ENCODE measurements around the gene VSIR. TPM values are rescaled to one million over a fixed set of nuclear protein-coding genes. Genes with fewer than 3 reads are reported as not detected.
A peak's percentile ranks its signal among the peaks of the same experiment; 100 is the strongest.

Gene VSIR
- total and polyA plus RNA-seq, 3 donors from 2014 or later: 26.1 to 54.6 (median 54.4) TPM

DNA sequence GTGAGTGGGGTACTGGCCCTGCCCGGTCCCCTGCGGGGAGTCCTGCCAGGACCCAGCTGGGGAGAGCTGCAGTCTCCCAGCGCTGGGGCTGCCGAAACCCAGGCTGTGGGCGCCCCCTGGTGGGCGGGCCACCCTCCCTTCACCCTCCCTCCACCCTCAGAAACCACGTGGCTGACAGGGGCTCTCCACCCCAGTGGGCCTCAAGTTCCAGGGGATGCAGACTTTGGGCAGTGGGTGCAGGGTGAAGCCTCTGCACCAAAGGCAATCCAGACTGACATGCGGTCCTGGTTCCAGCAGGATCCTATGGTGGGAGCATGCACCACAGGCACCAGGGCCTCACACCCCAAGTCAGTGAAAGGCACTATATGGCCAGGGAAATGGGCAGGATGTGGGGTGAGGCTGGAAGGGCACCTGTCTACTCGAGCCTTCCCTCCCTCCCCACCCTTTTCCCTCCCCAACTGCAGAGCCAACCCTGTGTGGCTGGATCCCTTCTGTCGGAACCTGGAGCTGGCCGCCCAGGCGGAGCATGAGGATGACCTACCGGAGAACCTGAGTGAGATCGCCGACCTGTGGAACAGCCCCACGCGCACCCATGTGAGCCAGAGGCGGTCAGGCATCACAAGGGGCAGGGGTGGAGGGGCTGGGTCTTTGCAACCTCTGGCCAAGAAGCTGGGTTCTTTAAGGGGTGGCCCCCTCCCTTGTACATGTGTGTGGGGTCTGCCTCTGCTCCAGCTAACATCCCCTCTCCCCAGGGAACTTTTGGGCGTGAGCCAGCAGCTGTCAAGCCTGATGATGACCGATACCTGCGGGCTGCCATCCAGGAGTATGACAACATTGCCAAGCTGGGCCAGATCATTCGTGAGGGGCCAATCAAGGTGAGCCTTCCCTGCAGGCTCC is 38.9 kb upstream of the VSIR start:
- Histone ChIP-seq H3K27ac (no peak overlapping the region), H3K4me3 (no peak overlapping the region), H3K9me3 (no peaks in the 10 kb centered on the region), H3K4me1 (no peaks in the 10 kb centered on the region), H3K36me3 (ENCODE audit: low read depth, missing control alignments) (no peaks in the 10 kb centered on the region), H3K27me3 (no peaks in the 10 kb centered on the region)
- TF ChIP-seq, protein P1, sequence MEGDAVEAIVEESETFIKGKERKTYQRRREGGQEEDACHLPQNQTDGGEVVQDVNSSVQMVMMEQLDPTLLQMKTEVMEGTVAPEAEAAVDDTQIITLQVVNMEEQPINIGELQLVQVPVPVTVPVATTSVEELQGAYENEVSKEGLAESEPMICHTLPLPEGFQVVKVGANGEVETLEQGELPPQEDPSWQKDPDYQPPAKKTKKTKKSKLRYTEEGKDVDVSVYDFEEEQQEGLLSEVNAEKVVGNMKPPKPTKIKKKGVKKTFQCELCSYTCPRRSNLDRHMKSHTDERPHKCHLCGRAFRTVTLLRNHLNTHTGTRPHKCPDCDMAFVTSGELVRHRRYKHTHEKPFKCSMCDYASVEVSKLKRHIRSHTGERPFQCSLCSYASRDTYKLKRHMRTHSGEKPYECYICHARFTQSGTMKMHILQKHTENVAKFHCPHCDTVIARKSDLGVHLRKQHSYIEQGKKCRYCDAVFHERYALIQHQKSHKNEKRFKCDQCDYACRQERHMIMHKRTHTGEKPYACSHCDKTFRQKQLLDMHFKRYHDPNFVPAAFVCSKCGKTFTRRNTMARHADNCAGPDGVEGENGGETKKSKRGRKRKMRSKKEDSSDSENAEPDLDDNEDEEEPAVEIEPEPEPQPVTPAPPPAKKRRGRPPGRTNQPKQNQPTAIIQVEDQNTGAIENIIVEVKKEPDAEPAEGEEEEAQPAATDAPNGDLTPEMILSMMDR (IDR thresholded peaks at IDR 0.05): peak; percentile 71 to 74 (median 73)
- no peak for TF ChIP-seq POLR2A (IDR thresholded peaks at IDR 0.05)
- intact Hi-C loops (cut with DNase I; ENCODE audit: low total_unique reads): loop anchor here (10.0 kb wide), 1 partner anchor 417 kb away; the partner anchor contains the start of gene CDH23
- WGBS, 2 donors: 55 to 69% methylated on average over 15 to 21 of the region's 22 CpGs
- peak; percentile 55 for DNase-seq

DNA sequence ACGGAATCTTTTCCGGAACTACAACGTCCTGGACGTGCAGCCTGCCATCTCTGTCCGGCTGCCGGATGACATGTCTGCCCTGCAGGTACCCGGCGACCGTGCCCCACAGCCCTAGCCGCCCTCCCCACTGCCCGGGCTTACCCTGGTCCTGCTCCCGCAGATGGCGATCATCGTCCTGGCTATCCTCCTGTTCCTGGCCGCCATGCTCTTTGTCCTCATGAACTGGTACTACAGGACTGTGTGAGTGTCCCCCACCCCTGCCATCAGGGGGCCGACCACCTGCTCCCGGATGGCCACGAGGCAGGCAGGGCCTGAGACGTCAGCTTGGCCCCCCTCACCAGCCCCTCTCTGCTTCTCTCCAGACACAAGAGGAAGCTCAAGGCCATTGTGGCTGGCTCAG is 38.0 kb upstream of the VSIR start:
- Histone ChIP-seq H3K4me3 (no peak overlapping the region), H3K27me3 (no peaks in the 10 kb centered on the region), H3K27ac (no peak overlapping the region), H3K36me3 (ENCODE audit: low read depth, missing control alignments) (no peaks in the 10 kb centered on the region), H3K4me1 (no peaks in the 10 kb centered on the region), H3K9me3 (no peaks in the 10 kb centered on the region)
- no peak for DNase-seq
- intact Hi-C loops (cut with DNase I; ENCODE audit: low total_unique reads): loop anchor here (10.0 kb wide), 1 partner anchor 417 kb away; the partner anchor contains the start of gene CDH23
- WGBS, 2 donors: 84 to 89% methylated on average over 7 to 19 of the region's 19 CpGs
- TF ChIP-seq POLR2A (IDR thresholded peaks at IDR 0.05): no peak
- TF ChIP-seq, protein P1 (IDR thresholded peaks at IDR 0.05): no peak

DNA sequence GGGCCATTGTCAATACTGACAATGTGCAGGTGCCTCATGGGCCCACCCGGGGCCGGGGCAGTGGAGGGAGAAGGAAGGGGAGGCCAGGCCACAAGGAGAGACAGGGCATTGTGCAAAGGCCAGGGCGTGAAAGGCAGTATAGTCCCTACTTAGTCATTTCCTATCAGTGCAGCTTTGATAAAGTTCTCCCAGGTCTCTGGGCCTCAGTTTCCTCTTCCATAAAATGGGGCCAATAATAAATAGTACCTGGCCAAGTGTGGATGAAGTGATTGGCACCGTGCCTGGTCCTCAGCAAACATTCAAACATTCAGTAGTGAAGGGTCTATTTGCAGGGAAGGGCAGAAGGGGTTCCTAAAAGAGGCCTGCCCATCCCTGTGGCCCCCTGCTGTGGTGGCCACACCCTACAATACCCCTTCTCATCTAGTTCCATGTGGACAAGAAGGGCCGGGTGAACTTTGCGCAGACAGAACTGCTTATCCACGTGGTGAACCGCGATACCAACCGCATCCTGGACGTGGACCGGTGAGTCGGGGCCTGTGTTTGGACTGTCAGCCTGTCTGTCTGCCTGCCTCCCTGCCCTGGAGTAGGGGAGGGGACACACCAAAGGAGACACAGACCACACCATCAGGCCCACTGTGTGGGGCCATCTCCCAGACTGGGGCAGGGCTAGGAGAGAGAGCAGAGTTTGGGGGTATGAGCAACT is 36.9 kb upstream of the VSIR start:
- Histone ChIP-seq H3K4me3 (no peak overlapping the region), H3K9me3 (no peaks in the 10 kb centered on the region), H3K27ac (no peak overlapping the region), H3K4me1 (no peaks in the 10 kb centered on the region), H3K27me3 (no peaks in the 10 kb centered on the region), H3K36me3 (ENCODE audit: low read depth, missing control alignments) (no peaks in the 10 kb centered on the region)
- no peak for TF ChIP-seq POLR2A (IDR thresholded peaks at IDR 0.05)
- TF ChIP-seq, protein P1 (IDR thresholded peaks at IDR 0.05): no peak
- intact Hi-C loops (cut with DNase I; ENCODE audit: low total_unique reads): loop anchor here (10.0 kb wide), 1 partner anchor 415 kb away; the partner anchor contains the start of gene CDH23
- WGBS, 2 donors: 82 to 90% methylated on average over 13 of the region's 13 CpGs
- no peak for DNase-seq

DNA sequence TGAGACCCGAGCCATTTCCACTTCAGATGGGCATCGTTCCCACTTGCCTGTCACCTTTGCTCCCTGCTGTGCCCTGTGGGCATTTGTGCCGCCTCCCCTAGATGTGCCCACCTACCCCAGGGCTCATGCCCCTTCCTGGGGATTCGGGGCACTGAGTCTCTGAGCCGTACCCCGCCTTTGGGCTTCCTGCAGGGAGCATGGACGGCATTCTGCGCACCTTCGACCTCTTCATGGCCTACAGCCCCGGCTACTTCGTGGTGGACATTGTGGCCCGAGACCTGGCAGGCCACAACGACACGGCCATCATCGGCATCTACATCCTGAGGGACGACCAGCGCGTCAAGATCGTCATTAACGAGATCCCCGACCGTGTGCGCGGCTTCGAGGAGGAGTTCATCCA is 36.3 kb upstream of the VSIR start:
- no peaks in the 10 kb centered on the region for H3K4me1 ChIP-seq
- no peak overlapping the region for H3K4me3 ChIP-seq
- no peaks in the 10 kb centered on the region for H3K36me3 ChIP-seq (ENCODE audit: low read depth, missing control alignments)
- no peak for DNase-seq
- H3K27me3 ChIP-seq: no peaks in the 10 kb centered on the region
- intact Hi-C loops (cut with DNase I; ENCODE audit: low total_unique reads): loop anchor here (10.0 kb wide), 1 partner anchor 415 kb away; the partner anchor contains the start of gene CDH23
- TF ChIP-seq, protein P1 (IDR thresholded peaks at IDR 0.05): no peak
- TF ChIP-seq POLR2A (IDR thresholded peaks at IDR 0.05): no peak
- H3K9me3 ChIP-seq: no peaks in the 10 kb centered on the region
- H3K27ac ChIP-seq: no peak overlapping the region
- WGBS, 2 donors: 88 to 94% methylated on average over 23 to 25 of the region's 25 CpGs

Data from testis (tissue), 3 donors.